ENCODE results near the gene DFFB. TPM values are rescaled to one million over a fixed set of nuclear protein-coding genes. Genes with fewer than 3 reads are reported as not detected.

DFFB gene
- total and polyA plus RNA-seq, 9 of the 15 experiments (the other 6 are each of a cell fraction or from before 2014, with no cell fraction given): 2.3 to 15.8 (median 11.5) TPM

DNA sequence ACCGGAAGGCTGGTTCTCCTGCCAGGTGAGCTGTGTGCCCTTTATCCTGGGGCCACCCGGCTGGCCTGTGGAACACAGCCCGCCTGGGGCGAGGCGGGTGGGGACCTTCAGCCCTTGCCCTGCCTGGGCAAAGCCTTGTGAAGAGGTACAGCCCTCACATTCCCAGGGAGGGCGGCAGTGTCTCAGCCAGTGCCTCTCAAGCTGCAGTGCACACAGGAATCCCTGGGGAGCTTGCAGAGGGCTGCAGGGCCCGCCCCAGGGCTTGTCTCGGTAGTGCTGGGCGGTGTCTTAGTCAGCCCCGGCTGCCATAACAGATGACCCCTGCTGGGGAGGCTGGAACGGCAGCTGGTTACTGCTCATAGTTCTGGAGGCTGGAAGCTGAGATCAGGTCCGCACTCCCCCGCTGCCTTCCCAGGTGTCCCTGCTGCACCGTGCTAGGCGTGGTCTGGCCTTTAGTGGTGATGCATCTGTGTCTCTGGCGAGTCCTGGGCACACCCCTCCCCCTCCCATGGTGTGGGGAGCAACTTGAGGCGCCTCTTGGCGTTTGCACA lies 12.6 kb downstream of the DFFB start (continued):
- TF ChIP-seq KLF16 (IDR thresholded peaks at IDR 0.05) (peak; percentile 24; the same call in 1 of the 2 replicates), LEF1 (IDR thresholded peaks at IDR 0.05) (no peak), NCOA2 (IDR thresholded peaks at IDR 0.05; ENCODE audit: partially characterized antibody in 2 of 2) (no peak), SIRT6 (IDR thresholded peaks at IDR 0.05; ENCODE audit: low read depth, low read length) (no peak), KAT2B (IDR thresholded peaks at IDR 0.05; ENCODE audit: low read depth, low read length) (no peak), CBX3 (IDR thresholded peaks at IDR 0.05; ENCODE audit: borderline replicate concordance in 1 of 2, low read length in 2 of 2) (peak in 1 of 2 experiments; percentile 80; a peak in 2 of 3 replicates), LCOR (CRISPR knock-in tag; IDR thresholded peaks at IDR 0.05) (no peak), MAFF (IDR thresholded peaks at IDR 0.05; ENCODE audit: low read length) (no peak), L3MBTL2 (IDR thresholded peaks at IDR 0.05) (no peak), PHF21A (IDR thresholded peaks at IDR 0.05; ENCODE audit: borderline replicate concordance, low read depth) (no peak), CBX8 (IDR thresholded peaks at IDR 0.05; ENCODE audit: borderline replicate concordance, extremely low read depth, low read depth, low read length, poor library complexity, severe bottlenecking) (no peak), ZBTB7A (IDR thresholded peaks at IDR 0.05; ENCODE audit: borderline replicate concordance, control insufficient read depth, low read depth, low read length) (peak; percentile 57; the same call in 1 of the 2 replicates), ELF1 (tag; IDR thresholded peaks at IDR 0.05) (no peak), GTF2E2 (tag; IDR thresholded peaks at IDR 0.05) (no peak), GABPB1 (CRISPR knock-in tag; IDR thresholded peaks at IDR 0.05) (peak; percentile 36; the same call in 1 of the 2 replicates), JUN (IDR thresholded peaks at IDR 0.05; ENCODE audit: borderline replicate concordance, low read depth, low read length) (no peak), JUN (CRISPR knock-in tag; IDR thresholded peaks at IDR 0.05; ENCODE audit: borderline replicate concordance) (no peak), BRD9 (IDR thresholded peaks at IDR 0.05; ENCODE audit: low read depth, partially characterized antibody) (no peak), NR3C1 (CRISPR knock-in tag; IDR thresholded peaks at IDR 0.05) (no peak)
- TF ChIP-seq, protein P1, sequence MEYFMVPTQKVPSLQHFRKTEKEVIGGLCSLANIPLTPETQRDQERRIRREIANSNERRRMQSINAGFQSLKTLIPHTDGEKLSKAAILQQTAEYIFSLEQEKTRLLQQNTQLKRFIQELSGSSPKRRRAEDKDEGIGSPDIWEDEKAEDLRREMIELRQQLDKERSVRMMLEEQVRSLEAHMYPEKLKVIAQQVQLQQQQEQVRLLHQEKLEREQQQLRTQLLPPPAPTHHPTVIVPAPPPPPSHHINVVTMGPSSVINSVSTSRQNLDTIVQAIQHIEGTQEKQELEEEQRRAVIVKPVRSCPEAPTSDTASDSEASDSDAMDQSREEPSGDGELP (CRISPR knock-in tag; IDR thresholded peaks at IDR 0.05; ENCODE audit: borderline replicate concordance): peak; percentile 91
- TF ChIP-seq, protein P2, sequence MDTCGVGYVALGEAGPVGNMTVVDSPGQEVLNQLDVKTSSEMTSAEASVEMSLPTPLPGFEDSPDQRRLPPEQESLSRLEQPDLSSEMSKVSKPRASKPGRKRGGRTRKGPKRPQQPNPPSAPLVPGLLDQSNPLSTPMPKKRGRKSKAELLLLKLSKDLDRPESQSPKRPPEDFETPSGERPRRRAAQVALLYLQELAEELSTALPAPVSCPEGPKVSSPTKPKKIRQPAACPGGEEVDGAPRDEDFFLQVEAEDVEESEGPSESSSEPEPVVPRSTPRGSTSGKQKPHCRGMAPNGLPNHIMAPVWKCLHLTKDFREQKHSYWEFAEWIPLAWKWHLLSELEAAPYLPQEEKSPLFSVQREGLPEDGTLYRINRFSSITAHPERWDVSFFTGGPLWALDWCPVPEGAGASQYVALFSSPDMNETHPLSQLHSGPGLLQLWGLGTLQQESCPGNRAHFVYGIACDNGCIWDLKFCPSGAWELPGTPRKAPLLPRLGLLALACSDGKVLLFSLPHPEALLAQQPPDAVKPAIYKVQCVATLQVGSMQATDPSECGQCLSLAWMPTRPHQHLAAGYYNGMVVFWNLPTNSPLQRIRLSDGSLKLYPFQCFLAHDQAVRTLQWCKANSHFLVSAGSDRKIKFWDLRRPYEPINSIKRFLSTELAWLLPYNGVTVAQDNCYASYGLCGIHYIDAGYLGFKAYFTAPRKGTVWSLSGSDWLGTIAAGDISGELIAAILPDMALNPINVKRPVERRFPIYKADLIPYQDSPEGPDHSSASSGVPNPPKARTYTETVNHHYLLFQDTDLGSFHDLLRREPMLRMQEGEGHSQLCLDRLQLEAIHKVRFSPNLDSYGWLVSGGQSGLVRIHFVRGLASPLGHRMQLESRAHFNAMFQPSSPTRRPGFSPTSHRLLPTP (IDR thresholded peaks at IDR 0.05; ENCODE audit: borderline replicate concordance, extremely low read depth, insufficient read length): no peak
- TF ChIP-seq, protein P3, sequence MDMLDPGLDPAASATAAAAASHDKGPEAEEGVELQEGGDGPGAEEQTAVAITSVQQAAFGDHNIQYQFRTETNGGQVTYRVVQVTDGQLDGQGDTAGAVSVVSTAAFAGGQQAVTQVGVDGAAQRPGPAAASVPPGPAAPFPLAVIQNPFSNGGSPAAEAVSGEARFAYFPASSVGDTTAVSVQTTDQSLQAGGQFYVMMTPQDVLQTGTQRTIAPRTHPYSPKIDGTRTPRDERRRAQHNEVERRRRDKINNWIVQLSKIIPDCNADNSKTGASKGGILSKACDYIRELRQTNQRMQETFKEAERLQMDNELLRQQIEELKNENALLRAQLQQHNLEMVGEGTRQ (CRISPR knock-in tag; IDR thresholded peaks at IDR 0.05): no peak
- TF ChIP-seq, protein P4, sequence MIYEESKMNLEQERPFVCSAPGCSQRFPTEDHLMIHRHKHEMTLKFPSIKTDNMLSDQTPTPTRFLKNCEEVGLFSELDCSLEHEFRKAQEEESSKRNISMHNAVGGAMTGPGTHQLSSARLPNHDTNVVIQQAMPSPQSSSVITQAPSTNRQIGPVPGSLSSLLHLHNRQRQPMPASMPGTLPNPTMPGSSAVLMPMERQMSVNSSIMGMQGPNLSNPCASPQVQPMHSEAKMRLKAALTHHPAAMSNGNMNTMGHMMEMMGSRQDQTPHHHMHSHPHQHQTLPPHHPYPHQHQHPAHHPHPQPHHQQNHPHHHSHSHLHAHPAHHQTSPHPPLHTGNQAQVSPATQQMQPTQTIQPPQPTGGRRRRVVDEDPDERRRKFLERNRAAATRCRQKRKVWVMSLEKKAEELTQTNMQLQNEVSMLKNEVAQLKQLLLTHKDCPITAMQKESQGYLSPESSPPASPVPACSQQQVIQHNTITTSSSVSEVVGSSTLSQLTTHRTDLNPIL (CRISPR knock-in tag; IDR thresholded peaks at IDR 0.05): no peak

Data from K562 (cell line).